OCI-LY3 (cell line): ENCODE data around the gene AMFR.

Source experiments
- CTCF ChIP-seq: fragments of 200-600, 300-600 bp; sonication (generic); IDR thresholded peaks from 2 replicates; pipeline ENCODE4 v1.5.1; 2014; ENCODE audit warnings: antibody characterized with exemption, low read length, low read depth
- EZH2phosphoT487 ChIP-seq: fragments of 200-600 bp; shearing (Covaris generic); IDR thresholded peaks from 2 replicates; pipeline ENCODE4 v1.6.1; 2018; ENCODE audit warnings: antibody characterized with exemption, mixed run types, low read depth

GRCh38 chr16:56399486-56399885 is 25.9 kb downstream of the AMFR start:
- TF ChIP-seq CTCF (no peak), EZH2phosphoT487 (no peak)
